ENCODE data around the gene DLGAP1. TPM values are rescaled to one million over a fixed set of nuclear protein-coding genes. Genes with fewer than 3 reads are reported as not detected.

DLGAP1 gene
- total RNA-seq, 1 donor from 2014 or later = 2.0 TPM

DNA sequence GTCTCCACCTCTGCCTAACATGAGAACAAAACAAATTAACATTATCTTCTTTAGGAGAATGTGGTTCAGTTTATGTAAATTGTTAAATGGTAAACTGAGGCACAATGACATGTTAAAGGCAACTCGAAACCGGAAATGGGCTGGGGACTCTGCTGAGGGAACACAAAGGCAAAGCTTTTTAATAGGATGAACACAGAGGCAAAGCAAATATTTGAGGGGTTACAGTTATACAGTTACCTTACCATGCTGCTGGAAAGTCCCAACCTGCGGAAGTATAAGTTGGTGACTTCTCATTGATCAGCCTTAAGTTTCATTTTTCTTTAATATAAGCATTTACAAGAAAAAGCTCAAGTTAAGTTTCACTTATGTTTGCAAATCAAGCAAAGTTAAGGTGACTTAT, 195.0 kb downstream of the DLGAP1 start:
- Histone ChIP-seq H3K36me3 (no peaks in the 10 kb centered on the region), H3K27me3 (no peaks in the 10 kb centered on the region), H3K4me3 (no peak overlapping the region), H3K9me3 (no peaks in the 10 kb centered on the region), H3K4me1 (no peaks in the 10 kb centered on the region), H3K27ac (no peak overlapping the region)
- no peak for DNase-seq (ENCODE audit: low spot score in 2 of 2)
- TF ChIP-seq, protein P1, sequence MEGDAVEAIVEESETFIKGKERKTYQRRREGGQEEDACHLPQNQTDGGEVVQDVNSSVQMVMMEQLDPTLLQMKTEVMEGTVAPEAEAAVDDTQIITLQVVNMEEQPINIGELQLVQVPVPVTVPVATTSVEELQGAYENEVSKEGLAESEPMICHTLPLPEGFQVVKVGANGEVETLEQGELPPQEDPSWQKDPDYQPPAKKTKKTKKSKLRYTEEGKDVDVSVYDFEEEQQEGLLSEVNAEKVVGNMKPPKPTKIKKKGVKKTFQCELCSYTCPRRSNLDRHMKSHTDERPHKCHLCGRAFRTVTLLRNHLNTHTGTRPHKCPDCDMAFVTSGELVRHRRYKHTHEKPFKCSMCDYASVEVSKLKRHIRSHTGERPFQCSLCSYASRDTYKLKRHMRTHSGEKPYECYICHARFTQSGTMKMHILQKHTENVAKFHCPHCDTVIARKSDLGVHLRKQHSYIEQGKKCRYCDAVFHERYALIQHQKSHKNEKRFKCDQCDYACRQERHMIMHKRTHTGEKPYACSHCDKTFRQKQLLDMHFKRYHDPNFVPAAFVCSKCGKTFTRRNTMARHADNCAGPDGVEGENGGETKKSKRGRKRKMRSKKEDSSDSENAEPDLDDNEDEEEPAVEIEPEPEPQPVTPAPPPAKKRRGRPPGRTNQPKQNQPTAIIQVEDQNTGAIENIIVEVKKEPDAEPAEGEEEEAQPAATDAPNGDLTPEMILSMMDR (IDR thresholded peaks at IDR 0.05) = no peak
- intact Hi-C loops (cut with DNase I) = no loop called here

DNA sequence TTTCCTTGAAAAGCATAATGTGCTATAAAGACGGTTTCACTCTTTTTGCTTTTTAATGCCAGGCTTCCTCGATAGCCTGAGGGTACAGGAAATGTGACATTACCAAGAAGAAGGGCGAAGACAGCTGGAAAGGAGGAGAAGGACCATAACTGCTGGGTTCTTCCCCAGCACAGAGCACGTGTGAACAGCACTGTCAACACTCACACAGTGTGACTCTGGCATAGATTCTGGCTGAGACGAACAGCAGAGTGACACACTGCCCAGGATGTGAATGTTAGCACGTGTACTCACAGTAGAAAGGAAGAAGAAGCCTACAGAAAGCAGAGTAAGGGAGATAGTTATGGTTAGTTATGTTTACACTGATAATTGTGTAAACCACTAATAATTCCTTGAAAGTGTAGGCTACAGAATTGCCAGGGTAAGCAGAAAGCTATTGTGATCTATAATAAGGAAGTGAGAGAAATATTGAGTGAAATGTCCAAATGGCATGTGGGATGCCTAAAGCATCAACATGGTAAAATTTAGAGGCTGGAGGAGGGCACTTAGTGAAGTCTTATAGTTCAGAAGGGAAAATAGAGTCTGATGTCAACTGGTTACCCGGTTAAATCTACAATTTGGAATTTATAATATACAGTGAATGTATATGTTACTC, 198.2 kb downstream of the DLGAP1 start:
- TF ChIP-seq, protein P1 (IDR thresholded peaks at IDR 0.05) = no peak

DNA sequence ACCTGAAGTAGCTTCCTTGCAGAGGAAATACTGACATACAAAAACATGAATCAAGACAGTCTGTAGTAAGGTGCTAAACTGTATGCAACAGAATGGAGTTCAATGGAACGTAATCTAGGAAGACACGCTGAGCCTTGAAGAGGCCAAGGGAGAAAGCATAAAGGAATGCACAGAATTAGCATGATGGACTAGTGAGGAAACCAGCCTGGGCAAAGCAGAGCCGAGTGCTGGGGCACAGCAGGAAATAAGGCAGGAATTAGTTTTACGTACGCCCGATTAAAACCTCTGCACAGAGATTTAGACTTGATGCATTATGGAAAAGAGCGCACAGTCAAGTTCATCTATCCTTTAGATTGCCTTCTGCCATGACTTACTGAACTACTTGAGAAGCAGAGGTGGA, 200.3 kb downstream of the DLGAP1 start:
- no peak overlapping the region for H3K27ac ChIP-seq
- no peaks in the 10 kb centered on the region for H3K27me3 ChIP-seq
- TF ChIP-seq, protein P1 (IDR thresholded peaks at IDR 0.05) = no peak
- DNase-seq (ENCODE audit: low spot score in 2 of 2) = no peak
- no peaks in the 10 kb centered on the region for H3K36me3 ChIP-seq
- no peaks in the 10 kb centered on the region for H3K4me1 ChIP-seq
- no peak overlapping the region for H3K4me3 ChIP-seq
- H3K9me3 ChIP-seq = no peaks in the 10 kb centered on the region
- intact Hi-C loops (cut with DNase I) = no loop called here

More for the DNA sequence above, 198.2 kb downstream of the DLGAP1 start:
- Histone ChIP-seq H3K4me3 (no peak overlapping the region), H3K27me3 (no peaks in the 10 kb centered on the region), H3K4me1 (no peaks in the 10 kb centered on the region), H3K27ac (no peak overlapping the region), H3K36me3 (no peaks in the 10 kb centered on the region), H3K9me3 (no peaks in the 10 kb centered on the region)
- no peak for DNase-seq (ENCODE audit: low spot score in 2 of 2)
- intact Hi-C loops (cut with DNase I) = no loop called here

DNA sequence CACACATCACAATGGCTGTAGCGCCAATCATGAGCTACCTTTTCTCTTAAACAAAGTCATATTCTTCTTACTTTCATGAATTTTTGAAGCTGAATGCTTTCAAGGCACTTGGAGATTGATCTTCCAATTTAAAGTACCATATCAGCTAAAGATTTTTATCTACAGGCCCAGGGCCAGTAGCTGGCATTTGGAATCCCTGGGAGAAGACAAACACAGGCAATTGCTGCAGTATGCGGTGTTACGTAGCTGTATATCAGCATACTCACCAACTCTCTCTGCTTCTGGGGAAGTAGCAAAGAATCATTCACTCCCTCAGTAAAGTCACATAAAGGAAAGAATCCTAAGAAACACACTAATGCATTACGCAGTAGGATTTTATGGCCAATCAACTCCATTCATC, 202.3 kb downstream of the DLGAP1 start:
- DNase-seq (ENCODE audit: low spot score in 2 of 2) = no peak
- Histone ChIP-seq H3K36me3 (no peaks in the 10 kb centered on the region), H3K27me3 (no peaks in the 10 kb centered on the region), H3K4me1 (no peaks in the 10 kb centered on the region), H3K4me3 (no peak overlapping the region), H3K9me3 (no peaks in the 10 kb centered on the region), H3K27ac (no peak overlapping the region)
- TF ChIP-seq, protein P1 (IDR thresholded peaks at IDR 0.05) = no peak
- intact Hi-C loops (cut with DNase I) = no loop called here

GRCh38 chr18:4251873-4252272, 203.2 kb downstream of the DLGAP1 start:
- intact Hi-C loops (cut with DNase I) = no loop called here
- Histone ChIP-seq H3K9me3 (no peaks in the 10 kb centered on the region), H3K27me3 (no peaks in the 10 kb centered on the region), H3K4me3 (no peak overlapping the region), H3K36me3 (no peaks in the 10 kb centered on the region), H3K4me1 (no peaks in the 10 kb centered on the region), H3K27ac (no peak overlapping the region)
- no peak for DNase-seq (ENCODE audit: low spot score in 2 of 2)
- TF ChIP-seq, protein P1 (IDR thresholded peaks at IDR 0.05) = no peak

DNA sequence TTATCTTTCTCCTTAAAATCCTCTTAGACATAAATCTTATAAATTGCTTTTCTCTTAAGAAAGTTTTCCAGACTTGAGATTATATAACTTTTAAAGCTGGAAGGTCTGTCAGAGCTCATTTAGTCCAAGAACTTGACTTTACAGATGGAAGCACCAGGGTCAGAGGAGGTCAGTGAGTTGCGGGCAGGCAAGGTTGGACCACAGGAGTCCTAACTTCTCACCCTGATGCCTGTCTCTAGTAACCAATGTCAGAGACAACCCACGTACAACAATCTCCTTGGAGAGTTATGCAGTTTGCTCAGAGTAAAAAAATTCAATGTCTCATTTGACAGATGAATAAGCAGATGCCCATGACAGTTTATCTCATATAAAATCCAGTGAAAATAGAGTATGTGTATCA, 203.9 kb downstream of the DLGAP1 start:
- Histone ChIP-seq H3K9me3 (no peaks in the 10 kb centered on the region), H3K36me3 (no peaks in the 10 kb centered on the region), H3K27ac (no peak overlapping the region), H3K4me1 (no peaks in the 10 kb centered on the region), H3K27me3 (no peaks in the 10 kb centered on the region), H3K4me3 (no peak overlapping the region)
- intact Hi-C loops (cut with DNase I) = no loop called here
- no peak for DNase-seq (ENCODE audit: low spot score in 2 of 2)
- TF ChIP-seq, protein P1 (IDR thresholded peaks at IDR 0.05) = no peak

All from ascending aorta (tissue), 2 donors.